T-helper 1 cell treated with Interleukin-12 subunit alpha and Interleukin-12 subunit beta and Interleukin-4 antibody, amounts not matched to agents 30 μg/mL and 1 μg/mL, for 36 hours (primary cell): ENCODE measurements around the gene NDUFS1.
A peak's percentile ranks its signal among the peaks of the same experiment; 100 is the strongest.
"Not testable (repeated sequence)": the region's sequence is repeated elsewhere in the genome, so short reads cannot be mapped to it uniquely, and the experiment has no call there.

Source experiments
- H3K27ac Mint-ChIP-seq: one replicate; pipeline ENCODE4 v1.8.0; 2021; ENCODE audit warnings: mild to moderate bottlenecking, mixed read lengths
- H3K27me3 Mint-ChIP-seq: one replicate; pipeline ENCODE4 v1.8.0; 2021; ENCODE audit warnings: low read depth, mixed read lengths
- H3K36me3 Mint-ChIP-seq: one replicate; pipeline ENCODE4 v1.8.0; 2021; ENCODE audit warnings: low read depth, mixed read lengths
- H3K4me1 Mint-ChIP-seq: one replicate; pipeline ENCODE4 v1.8.0; 2021; ENCODE audit warnings: low read depth, mixed read lengths
- H3K4me3 Mint-ChIP-seq: one replicate; pipeline ENCODE4 v1.8.0; 2021; ENCODE audit warnings: mild to moderate bottlenecking, moderate library complexity, mixed read lengths
- H3K9me3 Mint-ChIP-seq: one replicate; pipeline ENCODE4 v1.8.0; 2021; ENCODE audit warnings: mixed read lengths

Gene NDUFS1

GRCh38 chr2:206176901-206177300, 17.7 kb upstream of the NDUFS1 start:
- H3K4me3 Mint-ChIP-seq = no peak overlapping the region
- no peaks in the 10 kb centered on the region for H3K9me3 Mint-ChIP-seq
- H3K27ac Mint-ChIP-seq = no peak overlapping the region
- no peaks in the 10 kb centered on the region for H3K27me3 Mint-ChIP-seq
- no peaks in the 10 kb centered on the region for H3K4me1 Mint-ChIP-seq
- no peaks in the 10 kb centered on the region for H3K36me3 Mint-ChIP-seq

GRCh38 chr2:206176121-206176520, 16.9 kb upstream of the NDUFS1 start:
- Mint-ChIP-seq H3K27me3 (no peaks in the 10 kb centered on the region), H3K9me3 (no peaks in the 10 kb centered on the region), H3K36me3 (no peaks in the 10 kb centered on the region), H3K4me3 (no peak overlapping the region), H3K4me1 (no peaks in the 10 kb centered on the region), H3K27ac (no peak overlapping the region)

- Mint-ChIP-seq H3K27ac (no peak overlapping the region), H3K27me3 (no peaks in the 10 kb centered on the region), H3K4me1 (no peaks in the 10 kb centered on the region)
Measured at GRCh38 chr2:206173147-206173546, 13.9 kb upstream of the NDUFS1 start.

GRCh38 chr2:206171624-206172397, 12.6 kb upstream of the NDUFS1 start:
- not testable (repeated sequence) for H3K36me3 Mint-ChIP-seq, H3K27me3 Mint-ChIP-seq, H3K27ac Mint-ChIP-seq, H3K4me3 Mint-ChIP-seq, H3K4me1 Mint-ChIP-seq, H3K9me3 Mint-ChIP-seq

More at GRCh38 chr2:206173147-206173546, 13.9 kb upstream of the NDUFS1 start:
- H3K4me3 Mint-ChIP-seq = no peak overlapping the region
- H3K36me3 Mint-ChIP-seq = peaks cover 2% of the 10 kb centered on the region
- peaks cover 4% of the 10 kb centered on the region for H3K9me3 Mint-ChIP-seq

GRCh38 chr2:206168230-206168629, 9.0 kb upstream of the NDUFS1 start:
- H3K27me3 Mint-ChIP-seq, H3K9me3 Mint-ChIP-seq, H3K4me1 Mint-ChIP-seq, H3K4me3 Mint-ChIP-seq, H3K27ac Mint-ChIP-seq: not testable (repeated sequence)
- peaks cover 14% of the 10 kb centered on the region for H3K36me3 Mint-ChIP-seq

- Mint-ChIP-seq H3K27me3 (no peaks in the 10 kb centered on the region), H3K4me1 (peaks cover 30% of the 10 kb centered on the region), H3K27ac (no peak overlapping the region), H3K36me3 (peaks cover 38% of the 10 kb centered on the region), H3K4me3 (no peak overlapping the region), H3K9me3 (peaks cover 4% of the 10 kb centered on the region)
Measured at GRCh38 chr2:206164261-206164862, 5.1 kb upstream of the NDUFS1 start.

GRCh38 chr2:206163251-206163880, 4.1 kb upstream of the NDUFS1 start:
- H3K9me3 Mint-ChIP-seq = peaks cover 1% of the 10 kb centered on the region
- peaks cover 44% of the 10 kb centered on the region for H3K36me3 Mint-ChIP-seq
- H3K4me1 Mint-ChIP-seq = peaks cover 31% of the 10 kb centered on the region
- no peak overlapping the region for H3K27ac Mint-ChIP-seq
- H3K4me3 Mint-ChIP-seq = no peak overlapping the region
- no peaks in the 10 kb centered on the region for H3K27me3 Mint-ChIP-seq

GRCh38 chr2:206162401-206162800, 3.2 kb upstream of the NDUFS1 start:
- H3K4me3 Mint-ChIP-seq, H3K27me3 Mint-ChIP-seq, H3K9me3 Mint-ChIP-seq: not testable (repeated sequence)
- Mint-ChIP-seq H3K36me3 (peaks cover 46% of the 10 kb centered on the region), H3K27ac (peak overlapping the region; percentile 36), H3K4me1 (peaks cover 38% of the 10 kb centered on the region)

- Mint-ChIP-seq H3K27ac (peak overlapping the region; percentile 96), H3K9me3 (no peaks in the 10 kb centered on the region), H3K4me1 (peaks cover 46% of the 10 kb centered on the region), H3K36me3 (peaks cover 42% of the 10 kb centered on the region), H3K4me3 (peak overlapping the region; percentile 98), H3K27me3 (no peaks in the 10 kb centered on the region)
Measured at GRCh38 chr2:206160807-206161179, 1.5 kb upstream of the NDUFS1 start.

GRCh38 chr2:206160125-206160806, 1.0 kb upstream of the NDUFS1 start:
- Mint-ChIP-seq H3K27me3 (no peaks in the 10 kb centered on the region), H3K9me3 (no peaks in the 10 kb centered on the region), H3K4me1 (peaks cover 46% of the 10 kb centered on the region), H3K4me3 (peak overlapping the region; percentile 98), H3K36me3 (peaks cover 42% of the 10 kb centered on the region), H3K27ac (peak overlapping the region; percentile 96)

- H3K36me3 Mint-ChIP-seq = peaks cover 38% of the 10 kb centered on the region
- H3K9me3 Mint-ChIP-seq = no peaks in the 10 kb centered on the region
- H3K4me3 Mint-ChIP-seq = peak overlapping the region; percentile 98
- H3K27me3 Mint-ChIP-seq = no peaks in the 10 kb centered on the region
- peak overlapping the region; percentile 96 for H3K27ac Mint-ChIP-seq
- peaks cover 44% of the 10 kb centered on the region for H3K4me1 Mint-ChIP-seq
Measured at GRCh38 chr2:206158563-206159345, 490 bp downstream of the NDUFS1 start.

- not testable (repeated sequence) for H3K9me3 Mint-ChIP-seq, H3K27me3 Mint-ChIP-seq, H3K27ac Mint-ChIP-seq
- Mint-ChIP-seq H3K36me3 (peaks cover 24% of the 10 kb centered on the region), H3K4me1 (peaks cover 29% of the 10 kb centered on the region), H3K4me3 (peak overlapping the region; percentile 50)
Measured at GRCh38 chr2:206157014-206157413, 2.2 kb downstream of the NDUFS1 start.

- Mint-ChIP-seq H3K9me3 (no peaks in the 10 kb centered on the region), H3K27me3 (no peaks in the 10 kb centered on the region), H3K4me1 (peaks cover 21% of the 10 kb centered on the region), H3K4me3 (no peak overlapping the region), H3K36me3 (peaks cover 19% of the 10 kb centered on the region), H3K27ac (no peak overlapping the region)
Measured at GRCh38 chr2:206154197-206154596, 5.0 kb downstream of the NDUFS1 start.

- Mint-ChIP-seq H3K4me1 (peaks cover 5% of the 10 kb centered on the region), H3K27ac (no peak overlapping the region), H3K27me3 (no peaks in the 10 kb centered on the region), H3K4me3 (no peak overlapping the region), H3K36me3 (peaks cover 32% of the 10 kb centered on the region), H3K9me3 (no peaks in the 10 kb centered on the region)
Measured at GRCh38 chr2:206150631-206151030, 8.6 kb downstream of the NDUFS1 start.
